IPS-18c (cell line): ENCODE results near the gene CCDC57.

Experiments
- H3K4me3 ChIP-seq: 2 replicates; pipeline ENCODE4 v1.7.0; 2013; ENCODE audit warnings: low read depth, mild to moderate bottlenecking, low read length, moderate library complexity; ENCODE audit not compliant: insufficient read depth
- H3K9me3 ChIP-seq: one replicate; pipeline ENCODE4 v1.6.1; 2013; ENCODE audit warnings: mild to moderate bottlenecking, low read length, moderate library complexity; ENCODE audit not compliant: control insufficient read depth, insufficient read depth

CCDC57 gene

DNA sequence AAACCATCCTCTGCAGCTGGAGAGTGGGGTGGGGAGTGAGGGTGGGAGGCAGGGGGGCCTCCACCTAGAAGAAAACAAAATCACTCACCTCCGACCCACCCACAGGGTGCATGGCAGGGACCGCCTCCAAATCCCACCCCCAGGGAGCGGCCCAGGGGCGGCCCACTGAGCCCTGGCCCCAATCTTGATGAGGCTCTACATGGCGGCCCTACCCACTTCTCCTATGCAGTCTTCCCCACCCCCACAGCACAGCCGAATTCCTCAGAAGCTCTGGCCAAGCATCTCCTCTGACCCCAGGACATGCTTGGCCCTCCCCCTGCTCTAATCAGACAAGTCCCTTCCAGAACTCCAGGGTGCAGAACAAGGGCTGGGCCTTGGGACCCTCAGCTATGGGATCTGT is 96.4 kb downstream of the CCDC57 start:
- Histone ChIP-seq H3K4me3 (no peak overlapping the region), H3K9me3 (peaks cover 2% of the 10 kb centered on the region)

- Histone ChIP-seq H3K4me3 (no peak overlapping the region), H3K9me3 (peaks cover 2% of the 10 kb centered on the region)
Measured at GRCh38 chr17:82114872-82115271, 97.8 kb downstream of the CCDC57 start.

GRCh38 chr17:82114447-82114846 is 98.2 kb downstream of the CCDC57 start:
- no peak overlapping the region for H3K4me3 ChIP-seq
- peaks cover 2% of the 10 kb centered on the region for H3K9me3 ChIP-seq

GRCh38 chr17:82113941-82114340 is 98.7 kb downstream of the CCDC57 start:
- H3K4me3 ChIP-seq = no peak overlapping the region
- H3K9me3 ChIP-seq = peaks cover 2% of the 10 kb centered on the region

GRCh38 chr17:82113422-82113821 is 99.2 kb downstream of the CCDC57 start:
- H3K4me3 ChIP-seq = no peak overlapping the region
- peaks cover 2% of the 10 kb centered on the region for H3K9me3 ChIP-seq

GRCh38 chr17:82112914-82113311 is 99.7 kb downstream of the CCDC57 start:
- peaks cover 2% of the 10 kb centered on the region for H3K9me3 ChIP-seq
- no peak overlapping the region for H3K4me3 ChIP-seq

GRCh38 chr17:82112181-82112913 is 100.3 kb downstream of the CCDC57 start:
- Histone ChIP-seq H3K4me3 (no peak overlapping the region), H3K9me3 (no peaks in the 10 kb centered on the region)

DNA sequence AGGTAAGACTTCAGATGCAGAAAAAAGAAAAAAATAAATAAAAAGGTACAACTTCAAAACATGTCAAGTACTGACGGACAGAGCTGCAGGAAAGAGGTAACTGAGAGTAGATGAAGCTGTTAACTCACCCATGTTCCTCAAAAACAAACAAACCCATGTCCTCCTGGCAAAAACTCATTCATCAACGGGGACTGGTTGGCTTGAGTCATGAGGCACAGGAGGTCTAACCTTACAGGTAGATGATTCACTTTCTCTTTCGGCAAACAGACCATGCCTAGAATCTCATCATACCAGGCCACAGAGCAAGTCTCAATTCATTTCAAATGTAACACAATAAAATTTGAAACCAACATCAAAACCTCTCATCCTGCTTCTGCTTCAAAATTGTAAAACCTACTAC is 102.3 kb downstream of the CCDC57 start:
- H3K9me3 ChIP-seq = no peaks in the 10 kb centered on the region
- H3K4me3 ChIP-seq = no peak overlapping the region

- no peak overlapping the region for H3K4me3 ChIP-seq
- no peaks in the 10 kb centered on the region for H3K9me3 ChIP-seq
Measured at GRCh38 chr17:82108961-82109475, 103.6 kb downstream of the CCDC57 start.

DNA sequence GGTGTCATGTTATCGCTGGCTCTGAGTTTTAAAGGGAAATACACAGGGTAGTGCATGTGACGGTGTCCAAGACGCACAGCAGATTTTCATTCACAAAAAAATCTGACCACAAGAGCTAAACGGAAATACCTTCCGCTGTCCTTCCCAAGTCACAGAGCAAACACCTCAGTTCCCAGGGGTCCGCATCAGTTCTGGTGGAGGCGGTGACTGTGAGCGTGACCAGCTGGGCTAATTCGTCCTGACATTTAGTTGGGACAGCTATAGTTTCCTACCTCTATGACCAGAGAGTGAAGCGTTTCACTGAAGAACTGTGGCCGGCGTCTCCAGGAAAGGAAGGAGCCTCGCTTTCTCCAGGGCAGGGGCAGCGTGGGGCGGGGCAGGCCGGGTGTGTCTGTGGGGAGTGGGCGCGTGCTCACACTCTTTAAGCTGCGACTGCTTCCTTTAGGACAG is 104.1 kb downstream of the CCDC57 start:
- Histone ChIP-seq H3K4me3 (no peak overlapping the region), H3K9me3 (no peaks in the 10 kb centered on the region)

GRCh38 chr17:82108038-82108437 is 104.6 kb downstream of the CCDC57 start:
- Histone ChIP-seq H3K4me3 (no peak overlapping the region), H3K9me3 (no peaks in the 10 kb centered on the region)

GRCh38 chr17:82107341-82107860 is 105.2 kb downstream of the CCDC57 start:
- Histone ChIP-seq H3K9me3 (no peaks in the 10 kb centered on the region), H3K4me3 (no peak overlapping the region)

GRCh38 chr17:82106688-82107305 is 105.8 kb downstream of the CCDC57 start:
- H3K4me3 ChIP-seq = no peak overlapping the region; the same call in 1 of the 2 replicates
- no peaks in the 10 kb centered on the region for H3K9me3 ChIP-seq

- Histone ChIP-seq H3K9me3 (no peaks in the 10 kb centered on the region), H3K4me3 (peak overlapping the region; percentile 10; the same call in 1 of the 2 replicates)
Measured at GRCh38 chr17:82105882-82106687, 106.6 kb downstream of the CCDC57 start.

DNA sequence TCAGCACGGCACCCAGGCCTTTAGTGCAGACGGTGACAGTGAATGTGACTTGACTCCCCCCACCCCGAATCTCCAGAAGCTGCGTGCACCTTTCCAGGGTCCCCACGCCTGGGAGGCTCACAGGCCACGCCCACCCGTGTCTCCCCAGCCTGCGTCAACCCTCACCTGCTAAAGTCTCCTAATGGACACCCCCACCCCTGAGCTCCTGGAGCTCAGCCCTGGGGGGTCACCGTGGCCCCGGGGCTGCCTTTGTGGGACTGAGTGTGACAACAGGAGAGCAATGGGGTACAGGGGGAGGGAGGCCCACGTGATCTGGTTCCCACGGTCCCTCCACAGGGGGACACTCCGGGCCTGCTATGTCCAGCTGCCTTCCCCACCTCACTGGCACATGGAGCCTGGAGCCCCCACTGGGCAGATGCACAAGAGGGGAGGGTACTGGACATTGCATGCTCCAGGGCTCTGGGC is 107.2 kb downstream of the CCDC57 start:
- H3K4me3 ChIP-seq = no peak overlapping the region
- no peaks in the 10 kb centered on the region for H3K9me3 ChIP-seq

- Histone ChIP-seq H3K9me3 (no peaks in the 10 kb centered on the region), H3K4me3 (no peak overlapping the region)
Measured at GRCh38 chr17:82104797-82105416, 107.7 kb downstream of the CCDC57 start.
